Erythroblast (primary cell): ENCODE results near the gene PARVA.

Experiments used
- DNase-seq, 2 experiments: peaks; one replicate each; lab custom pipeline; 2025; lab: John Stamatoyannopoulos, UW
- GATA1 ChIP-seq: IDR thresholded peaks from 2 replicates; pipeline ENCODE4 v1.6.1; 2011; ENCODE audit warnings: low read depth, mild to moderate bottlenecking, control low read depth, low read length, moderate library complexity
- POLR2A ChIP-seq: IDR thresholded peaks from 2 replicates; pipeline ENCODE4 v1.6.1; 2011; ENCODE audit warnings: mild to moderate bottlenecking, low read length

PARVA gene

DNA sequence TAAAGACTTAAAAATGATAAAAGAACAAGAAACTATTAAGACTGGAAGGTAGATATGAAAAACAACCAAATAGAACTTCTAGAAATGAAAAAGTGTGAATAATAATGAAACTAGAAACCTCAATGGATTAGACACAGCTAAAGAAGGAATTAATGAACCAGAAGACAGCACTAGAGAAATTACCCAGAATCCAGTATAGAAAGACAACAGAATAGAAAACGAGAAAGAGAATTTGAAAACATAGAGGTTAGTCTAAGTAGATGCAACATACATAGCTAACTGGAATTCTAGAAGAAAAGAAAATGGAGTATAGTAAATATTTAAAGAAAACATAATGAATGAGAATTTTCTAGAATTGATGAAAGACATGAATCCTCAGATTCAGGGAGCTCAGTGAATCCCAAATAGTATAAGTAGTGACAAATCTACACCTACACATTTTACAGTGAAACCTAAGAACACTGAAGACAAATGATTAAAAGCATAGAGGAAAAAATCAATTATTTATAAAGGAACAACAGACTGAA lies 111.9 kb downstream of the PARVA start:
- no peak for DNase-seq
- no peak for TF ChIP-seq GATA1

GRCh38 chr11:12494699-12495098 lies 117.3 kb downstream of the PARVA start:
- peak in 1 of 2 experiments; percentile 10 for DNase-seq

DNA sequence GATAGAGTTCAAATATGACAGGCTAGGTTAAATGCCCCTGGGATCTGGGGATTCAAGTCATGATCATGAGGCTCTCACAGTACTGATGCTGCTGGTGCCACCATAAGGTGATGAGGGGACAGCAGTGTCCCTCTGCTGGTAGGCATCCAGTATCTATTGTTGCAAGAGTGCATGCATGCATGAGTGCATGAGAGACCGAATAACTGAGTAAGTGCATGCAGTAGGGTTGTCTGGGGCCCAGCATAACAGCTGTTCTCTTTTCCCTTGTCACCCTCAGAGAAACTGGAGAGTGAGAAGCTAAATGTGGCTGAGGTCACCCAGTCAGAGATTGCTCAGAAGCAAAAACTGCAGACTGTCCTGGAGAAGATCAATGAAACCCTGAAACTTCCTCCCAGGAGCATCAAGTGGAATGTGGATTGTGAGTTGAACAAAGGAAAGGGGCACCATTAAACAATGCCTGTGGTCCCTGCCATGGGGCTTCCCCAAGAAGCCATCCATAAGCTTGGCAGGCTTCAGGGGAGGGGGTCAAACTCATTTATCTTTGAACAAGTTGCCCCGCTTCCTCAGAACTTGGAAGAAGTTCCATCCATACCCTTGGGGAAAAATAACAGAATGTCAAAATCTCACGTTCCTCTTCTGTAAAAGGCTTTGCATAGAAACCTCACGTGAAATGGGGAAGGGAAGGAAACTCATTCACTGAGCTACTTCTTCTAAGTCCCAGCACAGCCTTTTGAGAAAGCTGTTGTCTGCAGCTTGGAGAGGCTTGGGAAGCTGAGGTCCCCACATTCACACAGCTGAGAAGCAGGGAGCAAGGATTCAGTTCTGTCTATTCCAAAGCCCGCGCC lies 119.0 kb downstream of the PARVA start:
- no peak for TF ChIP-seq GATA1
- TF ChIP-seq POLR2A, result no peak
- no peak for DNase-seq

More at GRCh38 chr11:12494699-12495098, 117.3 kb downstream of the PARVA start:
- no peak for TF ChIP-seq POLR2A

DNA sequence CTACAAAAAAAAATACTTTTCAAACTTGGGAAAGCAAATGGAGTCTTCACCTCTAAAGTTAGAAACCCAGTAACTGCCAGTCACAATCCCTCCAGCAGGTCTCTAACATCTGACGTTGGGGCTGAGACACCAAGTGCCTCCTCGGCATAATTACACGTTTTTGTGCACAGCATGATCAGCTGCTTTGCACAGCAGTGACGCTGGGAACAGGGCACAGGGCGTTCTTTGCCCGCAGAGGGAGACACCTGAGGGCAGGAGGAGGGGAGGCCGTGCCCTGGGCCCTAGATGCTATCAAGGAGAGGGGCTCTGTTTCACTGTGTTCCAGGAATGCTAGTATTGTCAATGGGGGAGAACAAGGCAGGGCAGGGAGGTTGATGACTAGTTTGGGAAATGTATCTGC lies 120.1 kb downstream of the PARVA start:
- TF ChIP-seq GATA1 (no peak), POLR2A (no peak)
- DNase-seq, result no peak

GRCh38 chr11:12499071-12499470 lies 121.7 kb downstream of the PARVA start:
- no peak for DNase-seq
- no peak for TF ChIP-seq GATA1
- TF ChIP-seq POLR2A, result no peak

- no peak for DNase-seq
- TF ChIP-seq GATA1 (no peak), POLR2A (no peak)
These were observed 124.7 kb downstream of the PARVA start for GRCh38 chr11:12502046-12502445.

DNA sequence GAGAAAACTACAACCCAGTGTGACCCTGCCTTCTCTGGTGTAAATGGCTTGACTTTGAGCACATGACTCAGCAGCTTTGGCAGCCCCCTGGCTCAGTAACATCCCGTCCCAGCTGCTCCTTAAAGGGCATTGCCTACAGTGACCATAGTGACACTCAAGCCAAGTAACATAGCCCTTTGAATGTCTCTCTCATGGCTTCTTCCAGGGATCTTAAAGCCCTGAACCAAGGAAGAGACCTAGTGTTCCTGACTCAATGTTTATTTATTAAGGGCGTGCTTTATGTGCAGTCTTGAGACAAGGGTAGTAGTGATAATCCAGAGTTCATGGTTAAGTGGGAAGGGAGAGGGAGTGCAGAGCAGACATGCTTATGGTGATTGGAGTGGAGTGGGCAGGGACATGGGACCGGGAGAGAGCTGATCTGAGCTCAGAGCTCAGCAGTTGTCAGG lies 125.7 kb downstream of the PARVA start:
- no peak for DNase-seq
- TF ChIP-seq GATA1 (no peak), POLR2A (no peak)

- no peak for DNase-seq
- no peak for TF ChIP-seq POLR2A
- no peak for TF ChIP-seq GATA1
These were observed 126.5 kb downstream of the PARVA start for GRCh38 chr11:12503886-12504285.

- no peak for DNase-seq
- TF ChIP-seq GATA1 (no peak), POLR2A (no peak)
These were observed 127.8 kb downstream of the PARVA start for GRCh38 chr11:12505183-12505582.

DNA sequence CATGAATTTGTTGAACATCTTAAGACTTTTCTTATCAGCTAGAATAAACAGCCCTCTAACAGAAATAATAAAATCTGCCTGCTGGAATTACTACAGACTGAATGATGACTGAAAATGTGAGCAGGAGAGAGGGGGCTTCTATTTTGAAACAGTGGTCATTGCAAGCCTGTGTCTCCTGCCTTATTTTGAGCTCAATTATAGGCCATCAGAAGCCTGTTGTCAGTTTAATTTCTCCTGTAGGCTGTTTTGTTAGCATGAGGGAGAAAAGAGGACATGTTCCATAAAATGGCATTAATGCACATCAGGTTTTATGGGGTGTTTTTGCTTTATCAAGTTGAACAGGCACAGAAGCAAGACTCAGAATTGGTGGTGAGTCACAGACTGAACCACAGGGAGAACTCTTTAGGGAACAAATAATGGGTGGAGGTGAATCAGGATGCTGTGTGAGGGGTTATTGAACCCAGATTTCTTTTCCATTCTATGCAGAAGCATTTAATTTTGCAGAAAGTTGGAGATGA lies 129.1 kb downstream of the PARVA start:
- TF ChIP-seq POLR2A (no peak), GATA1 (no peak)
- DNase-seq, result no peak

- DNase-seq, result no peak
- TF ChIP-seq GATA1 (no peak), POLR2A (no peak)
These were observed 130.0 kb downstream of the PARVA start for GRCh38 chr11:12507391-12507790.

DNA sequence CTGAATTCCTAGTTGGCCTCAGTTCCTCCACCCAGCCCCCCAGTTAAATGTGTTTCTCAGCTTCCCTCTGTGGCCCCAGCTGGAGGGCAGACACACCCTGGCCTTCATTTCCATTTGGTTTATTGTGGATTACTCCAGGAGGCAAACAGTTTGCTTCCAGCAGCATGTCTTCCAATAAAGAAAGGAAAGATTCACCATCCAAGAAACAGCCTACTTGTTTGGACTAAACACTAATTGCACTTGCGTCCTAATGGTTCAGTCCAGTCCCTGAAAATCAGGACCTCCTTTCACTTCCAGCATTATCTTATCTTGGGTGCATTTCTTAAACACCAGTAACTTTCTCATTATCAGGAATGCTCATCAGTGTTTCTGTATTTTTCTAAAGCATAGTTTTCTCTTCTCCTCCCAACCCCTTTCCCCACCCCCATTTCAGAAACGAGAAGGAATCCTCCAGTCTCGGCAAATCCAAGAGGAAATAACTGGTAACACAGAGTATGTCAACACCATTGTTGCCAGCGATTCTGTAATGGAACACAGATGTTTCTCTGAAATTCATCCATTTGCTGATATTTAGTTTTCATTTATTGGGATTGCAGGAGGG lies 130.9 kb downstream of the PARVA start:
- TF ChIP-seq GATA1, result no peak
- TF ChIP-seq POLR2A, result no peak
- DNase-seq, result no peak

- TF ChIP-seq POLR2A (no peak), GATA1 (no peak)
- no peak for DNase-seq
These were observed 132.0 kb downstream of the PARVA start for GRCh38 chr11:12509371-12509770.

- TF ChIP-seq GATA1, result no peak
- TF ChIP-seq POLR2A, result no peak
- no peak for DNase-seq
These were observed 134.8 kb downstream of the PARVA start for GRCh38 chr11:12512132-12512531.
